CD14-positive monocyte (primary cell): ENCODE data around the gene FOXP4. TPM values are rescaled to one million over a fixed set of nuclear protein-coding genes. Genes with fewer than 3 reads are reported as not detected.

Source experiments
- DNase-seq, 3 donors: peaks; one replicate each; pipeline ENCODE4 v3.0.0-alpha.2; 2011 to 2022
- H2AFZ ChIP-seq: 2 replicates; pipeline ENCODE4 v1.6.0; 2012; ENCODE audit warnings: mild to moderate bottlenecking, low read depth, low read length, inconsistent platforms; ENCODE audit not compliant: insufficient read depth, poor library complexity, severe bottlenecking
- H3K27ac ChIP-seq, 2 donors: 1 replicate in 1 of 2; 2 replicates in 1 of 2; pipeline ENCODE4 v1.5.1; 2012 to 2013; ENCODE audit warnings: low read length in 2 of 2, control low read depth in 1 of 2, inconsistent platforms in 1 of 2, low read depth in 1 of 2, mild to moderate bottlenecking in 1 of 2
- H3K27me3 ChIP-seq, 2 donors: one replicate each; pipeline versions ENCODE4 v1.6.0 to v1.6.1; 2011 to 2013; ENCODE audit warnings: low read length in 2 of 2; ENCODE audit not compliant: control insufficient read depth in 2 of 2, insufficient read depth in 2 of 2
- H3K36me3 ChIP-seq, 2 donors: replicated peaks in 1 of 2; 1 replicate in 1 of 2; 2 replicates in 1 of 2; pipeline versions ENCODE4 v1.5.1 to v1.6.1; 2012 to 2013; ENCODE audit warnings: low read length in 2 of 2, control low read depth in 1 of 2, inconsistent platforms in 1 of 2, mild to moderate bottlenecking in 1 of 2; ENCODE audit not compliant: insufficient read depth in 2 of 2, control insufficient read depth in 1 of 2
- H3K4me1 ChIP-seq, 2 donors: 1 replicate in 1 of 2; 2 replicates in 1 of 2; pipeline versions ENCODE4 v1.5.1 to v1.6.1; 2012 to 2013; ENCODE audit warnings: low read length in 2 of 2, control low read depth in 1 of 2, inconsistent platforms in 1 of 2, mild to moderate bottlenecking in 1 of 2, moderate library complexity in 1 of 2; ENCODE audit not compliant: insufficient read depth in 2 of 2, control insufficient read depth in 1 of 2
- H3K4me2 ChIP-seq: replicated peaks from 2 replicates; pipeline ENCODE3; 2012; ENCODE audit warnings: low read length, moderate library complexity, mild to moderate bottlenecking; ENCODE audit not compliant: poor library complexity, severe bottlenecking; ENCODE audit errors: extremely low read depth
- H3K4me3 ChIP-seq, 3 experiments: fragments of 200-600 bp in 1 of 3; sonication (generic) in 1 of 3; replicated peaks in 1 of 3; 1 replicate in 2 of 3; 2 replicates in 1 of 3; pipeline ENCODE4 v1.5.1; 2011 to 2013; ENCODE audit warnings: low read length in 3 of 3, mild to moderate bottlenecking in 3 of 3, control low read depth in 2 of 3, low read depth in 2 of 3, inconsistent platforms in 1 of 3, moderate library complexity in 1 of 3
- H3K79me2 ChIP-seq: 2 replicates; pipeline ENCODE4 v1.6.0; 2012; ENCODE audit warnings: mild to moderate bottlenecking, control low read depth, inconsistent platforms, low read length, moderate library complexity; ENCODE audit not compliant: insufficient read depth
- H3K9ac ChIP-seq: 2 replicates; pipeline ENCODE4 v1.6.0; 2017; ENCODE audit warnings: low read length, mild to moderate bottlenecking; ENCODE audit not compliant: insufficient read depth, poor library complexity, severe bottlenecking
- H3K9me3 ChIP-seq, 2 donors: replicated peaks in 1 of 2; 1 replicate in 1 of 2; 2 replicates in 1 of 2; pipeline versions ENCODE4 v1.5.1 to v1.6.1; 2012 to 2013; ENCODE audit warnings: low read length in 2 of 2, control low read depth in 1 of 2; ENCODE audit not compliant: control insufficient read depth in 1 of 2, insufficient read depth in 1 of 2
- H4K20me1 ChIP-seq: 2 replicates; pipeline ENCODE4 v1.6.0; 2012; ENCODE audit warnings: mild to moderate bottlenecking, low read length, control low read depth, moderate library complexity; ENCODE audit not compliant: insufficient read depth
- H3K27ac Mint-ChIP-seq, 7 donors: one replicate each; pipeline ENCODE4 v1.8.0; 2020; ENCODE audit warnings: mild to moderate bottlenecking in 7 of 7, mixed read lengths in 7 of 7, moderate library complexity in 6 of 7, inconsistent platforms in 2 of 7
- H3K27me3 Mint-ChIP-seq, 3 donors: one replicate each; pipeline ENCODE4 v1.8.0; 2021 to 2022; ENCODE audit warnings: low read depth in 3 of 3, mild to moderate bottlenecking in 3 of 3, mixed read lengths in 3 of 3, moderate library complexity in 3 of 3, inconsistent platforms in 1 of 3
- H3K36me3 Mint-ChIP-seq, 2 donors: one replicate each; pipeline ENCODE4 v1.8.0; 2020; ENCODE audit warnings: mixed read lengths in 2 of 2, inconsistent platforms in 1 of 2, mild to moderate bottlenecking in 1 of 2
- H3K4me1 Mint-ChIP-seq: one replicate; pipeline ENCODE4 v1.8.0; 2020; ENCODE audit warnings: mild to moderate bottlenecking, mixed read lengths
- H3K4me3 Mint-ChIP-seq, 2 donors: one replicate each; pipeline ENCODE4 v1.8.0; 2020; ENCODE audit warnings: mild to moderate bottlenecking in 2 of 2, mixed read lengths in 2 of 2, moderate library complexity in 1 of 2
- H3K9me3 Mint-ChIP-seq, 7 donors: one replicate each; pipeline ENCODE4 v1.8.0; 2020 to 2022; ENCODE audit warnings: mixed read lengths in 7 of 7, mild to moderate bottlenecking in 6 of 7, moderate library complexity in 6 of 7, inconsistent platforms in 2 of 7
- WGBS: methylation state at CpG from one replicate; pipeline ENCODE4 v1.1.5; 2013; ENCODE audit warnings: missing lambda C conversion rate; ENCODE audit not compliant: insufficient coverage; 5-methylcytosine and 5-hydroxymethylcytosine counted together
- intact Hi-C, 2 donors: fragments of 100-400 bp; cut with micrococcal nuclease; formaldehyde crosslinking; loops; one replicate each; pipeline versions ENCODE4 v1.15.0 to v1.15.1; 2023
- polyA plus RNA-seq, 3 donors: library from polyadenylated mRNA; depleted of rRNA in 1 of 3; unstranded in 2 of 3; stranded (reverse) in 1 of 3; fragments of 300-500 nt in 2 of 3; fragments of >200 nt in 1 of 3; fragmentation: Illumina TruSeq in 2 of 3; gene quantifications; 1 replicate in 2 of 3; 2 replicates in 1 of 3; pipeline ENCODE4 v1.2.3, GENCODE V29; 2012 to 2021
- TF ChIP-seq, protein P1 (sequence below): fragments of 200-600 bp; IDR thresholded peaks from one replicate; pipeline ENCODE4 v1.8.0; 2022; ENCODE audit warnings: antibody characterized with exemption, mild to moderate bottlenecking

Gene FOXP4
- polyA plus RNA-seq, 3 donors: 0.62 to 7.6 (median 0.65) TPM

- Histone ChIP-seq H4K20me1 (no peaks in the 10 kb centered on the region), H3K4me1 (no peaks in the 10 kb centered on the region), H3K9me3 (no peaks in the 10 kb centered on the region), H3K4me2 (no peak overlapping the region), H3K27me3 (no peaks in the 10 kb centered on the region), H3K79me2 (no peaks in the 10 kb centered on the region), H2AFZ (no peak overlapping the region), H3K4me3 (no peak overlapping the region), H3K36me3 (no peaks in the 10 kb centered on the region), H3K9ac (no peak overlapping the region), H3K27ac (no peak overlapping the region)
- WGBS: 94% methylated on average over 10 of the region's 14 CpGs
- peak overlapping the region in 1 of 2 donors; percentile 9 for H3K4me3 Mint-ChIP-seq
- intact Hi-C loops: no loop called here
- no peaks in the 10 kb centered on the region for H3K4me1 Mint-ChIP-seq
- TF ChIP-seq, protein P1, sequence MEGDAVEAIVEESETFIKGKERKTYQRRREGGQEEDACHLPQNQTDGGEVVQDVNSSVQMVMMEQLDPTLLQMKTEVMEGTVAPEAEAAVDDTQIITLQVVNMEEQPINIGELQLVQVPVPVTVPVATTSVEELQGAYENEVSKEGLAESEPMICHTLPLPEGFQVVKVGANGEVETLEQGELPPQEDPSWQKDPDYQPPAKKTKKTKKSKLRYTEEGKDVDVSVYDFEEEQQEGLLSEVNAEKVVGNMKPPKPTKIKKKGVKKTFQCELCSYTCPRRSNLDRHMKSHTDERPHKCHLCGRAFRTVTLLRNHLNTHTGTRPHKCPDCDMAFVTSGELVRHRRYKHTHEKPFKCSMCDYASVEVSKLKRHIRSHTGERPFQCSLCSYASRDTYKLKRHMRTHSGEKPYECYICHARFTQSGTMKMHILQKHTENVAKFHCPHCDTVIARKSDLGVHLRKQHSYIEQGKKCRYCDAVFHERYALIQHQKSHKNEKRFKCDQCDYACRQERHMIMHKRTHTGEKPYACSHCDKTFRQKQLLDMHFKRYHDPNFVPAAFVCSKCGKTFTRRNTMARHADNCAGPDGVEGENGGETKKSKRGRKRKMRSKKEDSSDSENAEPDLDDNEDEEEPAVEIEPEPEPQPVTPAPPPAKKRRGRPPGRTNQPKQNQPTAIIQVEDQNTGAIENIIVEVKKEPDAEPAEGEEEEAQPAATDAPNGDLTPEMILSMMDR: no peak
- H3K36me3 Mint-ChIP-seq: no peaks in the 10 kb centered on the region
- peaks cover 5 to 18% (median 8%) of the 10 kb centered on the region in 3 donors for H3K27me3 Mint-ChIP-seq
- no peak for DNase-seq
- peaks cover 0 to 1% (median 0%) of the 10 kb centered on the region in 7 donors for H3K9me3 Mint-ChIP-seq
- no peak overlapping the region for H3K27ac Mint-ChIP-seq
These were observed 100.0 kb downstream of the FOXP4 start for GRCh38 chr6:41646026-41646795.

DNA sequence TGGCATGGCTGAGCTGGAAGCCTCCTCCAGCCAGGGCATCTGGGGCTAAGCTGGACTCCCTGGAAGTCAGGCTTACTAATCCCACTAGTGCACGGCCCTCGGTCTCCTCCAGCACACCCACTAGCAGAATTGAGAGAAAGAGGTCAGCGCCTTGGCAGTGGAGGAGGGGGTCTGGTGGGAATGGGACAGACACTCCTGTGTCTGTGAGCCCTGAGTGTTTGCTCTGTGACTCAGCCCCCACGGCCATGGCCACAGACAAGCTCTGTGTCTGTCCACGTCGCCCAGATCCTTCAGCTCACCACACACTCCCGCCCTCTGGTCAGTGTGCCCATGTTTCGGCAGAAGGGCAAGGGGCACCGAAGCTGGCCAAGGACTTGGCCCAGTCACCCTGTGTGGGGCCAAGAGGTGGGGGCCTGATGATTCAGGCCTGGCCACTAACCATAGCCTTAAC, 100.9 kb downstream of the FOXP4 start:
- whole genome bisulfite sequencing: 91% methylated on average over 6 of the region's 9 CpGs
- Histone ChIP-seq H3K4me3 (no peak overlapping the region), H3K9me3 (no peaks in the 10 kb centered on the region), H3K36me3 (no peaks in the 10 kb centered on the region), H3K79me2 (no peaks in the 10 kb centered on the region), H3K9ac (no peak overlapping the region), H3K27ac (no peak overlapping the region), H4K20me1 (no peaks in the 10 kb centered on the region), H3K27me3 (no peaks in the 10 kb centered on the region), H2AFZ (no peak overlapping the region), H3K4me2 (no peak overlapping the region), H3K4me1 (no peaks in the 10 kb centered on the region)
- Mint-ChIP-seq H3K4me3 (no peak overlapping the region), H3K4me1 (no peaks in the 10 kb centered on the region), H3K36me3 (no peaks in the 10 kb centered on the region), H3K27ac (no peak overlapping the region), H3K9me3 (peaks cover 0 to 1% (median 0%) of the 10 kb centered on the region in 7 donors), H3K27me3 (peaks cover 5 to 12% (median 8%) of the 10 kb centered on the region in 3 donors)
- DNase-seq: no peak
- TF ChIP-seq, protein P1: no peak
- intact Hi-C loops: no loop called here
